ENCODE measurements around the gene BAZ1A. TPM values are rescaled to one million over a fixed set of nuclear protein-coding genes. Genes with fewer than 3 reads are reported as not detected.

The BAZ1A gene
- total and polyA plus RNA-seq, 9 of the 15 experiments (the other 6 are each of a cell fraction or from before 2014, with no cell fraction given) = 22.0 to 71.2 (median 39.1) TPM

- DNase-seq (ENCODE audit: extremely low read depth in 1 of 4, low spot score in 3 of 4) (no peak), ATAC-seq (no peak), FAIRE-seq (no peak)
- in situ Hi-C loops (cut with MboI) (no loop called here), intact Hi-C loops (cut with micrococcal nuclease) (no loop called here)
- H2AFZ ChIP-seq (ENCODE audit: low read depth, low read length) = peak overlapping the region; percentile 56; the same call in 1 of the 2 replicates
- no peaks in the 10 kb centered on the region for H3K36me3 ChIP-seq (ENCODE audit: control insufficient read depth, insufficient read depth, low read length)
- H3K4me1 ChIP-seq (replicated peaks in 1 of 2; ENCODE audit: control insufficient read depth in 2 of 2, insufficient read depth in 2 of 2, low read length in 2 of 2) = no peaks in the 10 kb centered on the region
- ChIA-PET CTCF (ENCODE audit: low intra/inter-chr PET ratio) (no interaction called here), POLR2A (no interaction called here)
- H4K20me1 ChIP-seq (replicated peaks; ENCODE audit: control insufficient read depth, insufficient read depth, low read length) = no peaks in the 10 kb centered on the region
- 0% methylated on average over 1 of the region's 1 CpG for WGBS (ENCODE audit: insufficient coverage, low coverage, missing lambda C conversion rate)
- H3K4me2 ChIP-seq (ENCODE audit: insufficient read depth, low read length) = no peak overlapping the region
- H3K4me3 ChIP-seq = no peak overlapping the region
- no peak for TF ChIP-seq HEY1 (CRISPR knock-in tag; IDR thresholded peaks at IDR 0.05; ENCODE audit: borderline replicate concordance)
- TF ChIP-seq SPI1 (IDR thresholded peaks at IDR 0.05; ENCODE audit: borderline replicate concordance, low read depth, low read length) = peak; percentile 61; the same call in 1 of the 2 replicates
- TF ChIP-seq MEF2A (IDR thresholded peaks at IDR 0.05; ENCODE audit: control insufficient read depth, low read depth, low read length) = peak; percentile 64; the same call in 1 of the 2 replicates
- no peak for TF ChIP-seq CTCFL (IDR thresholded peaks at IDR 0.05; ENCODE audit: borderline replicate concordance, insufficient read depth, low read depth, low read length, poor library complexity, severe bottlenecking)
- TF ChIP-seq, protein P1, sequence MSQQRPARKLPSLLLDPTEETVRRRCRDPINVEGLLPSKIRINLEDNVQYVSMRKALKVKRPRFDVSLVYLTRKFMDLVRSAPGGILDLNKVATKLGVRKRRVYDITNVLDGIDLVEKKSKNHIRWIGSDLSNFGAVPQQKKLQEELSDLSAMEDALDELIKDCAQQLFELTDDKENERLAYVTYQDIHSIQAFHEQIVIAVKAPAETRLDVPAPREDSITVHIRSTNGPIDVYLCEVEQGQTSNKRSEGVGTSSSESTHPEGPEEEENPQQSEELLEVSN (IDR thresholded peaks at IDR 0.05; ENCODE audit: borderline replicate concordance in 1 of 2, extremely low read depth in 1 of 2, insufficient read depth in 1 of 2, insufficient read length in 1 of 2, low read depth in 1 of 2, low read length in 1 of 2, poor library complexity in 1 of 2, severe bottlenecking in 1 of 2) = no peak
- BruUV-seq (replicated peaks) = no TSS peak
- H3K9me3 ChIP-seq (replicated peaks; ENCODE audit: control insufficient read depth, insufficient read depth, low read depth, low read length) = no peaks in the 10 kb centered on the region
- H3K9me1 ChIP-seq (ENCODE audit: control insufficient read depth, insufficient read depth, low read length) = no peaks in the 10 kb centered on the region
- H3K9ac ChIP-seq (ENCODE audit: insufficient read depth in 1 of 2, low read depth in 2 of 2, low read length in 2 of 2) = no peak overlapping the region
- no peak overlapping the region for H3K27ac ChIP-seq (ENCODE audit: extremely low read depth, low read depth, low read length)
- no peaks in the 10 kb centered on the region for H3K79me2 ChIP-seq (ENCODE audit: control insufficient read depth, insufficient read depth, low read length)
- H3K27me3 ChIP-seq (ENCODE audit: control insufficient read depth in 2 of 2, insufficient read depth in 2 of 2, low read length in 2 of 2) = no peaks in the 10 kb centered on the region
Observed at GRCh38 chr14:34890937-34891336, 15.8 kb upstream of the BAZ1A start.
